MCF 10A (cell line): ENCODE results near the gene NR3C1. TPM values are rescaled to one million over a fixed set of nuclear protein-coding genes. Genes with fewer than 3 reads are reported as not detected.

Experiments used
- BruUV-seq: library from RNA; stranded (reverse); fragments of 400-500 nt; replicated peaks from 2 replicates; lab custom pipeline; 2021; lab: Mats Ljungman, UMichigan
- CTCF ChIA-PET: fragments of 300-600 bp; sonication (Branson Sonifier 250); formaldehyde crosslinking; extraction: SDS; loops from one replicate; lab custom pipeline; 2021; ENCODE audit warnings: antibody characterized with exemption, inconsistent platforms; lab: Yijun Ruan, JAX
- POLR2A ChIA-PET: fragments of 300-600, 350-650 bp; sonication (Branson Sonifier 250); formaldehyde crosslinking; extraction: SDS; loops from one replicate; lab custom pipeline; 2020; ENCODE audit warnings: antibody characterized with exemption, inconsistent platforms; lab: Yijun Ruan, JAX
- DNase-seq: peaks from one replicate; pipeline ENCODE4 v3.0.0-alpha.2; 2018; ENCODE audit not compliant: unreplicated experiment
- H3K27ac Mint-ChIP-seq: one replicate; pipeline ENCODE4 v1.8.0; 2022; ENCODE audit warnings: mild to moderate bottlenecking, low read depth, mixed read lengths; ENCODE audit not compliant: unreplicated experiment
- H3K27me3 Mint-ChIP-seq: one replicate; pipeline ENCODE4 v1.8.0; 2022; ENCODE audit warnings: mixed read lengths; ENCODE audit not compliant: insufficient read depth, unreplicated experiment
- H3K36me3 Mint-ChIP-seq: one replicate; pipeline ENCODE4 v1.8.0; 2022; ENCODE audit warnings: mild to moderate bottlenecking, moderate library complexity, mixed read lengths; ENCODE audit not compliant: insufficient read depth, unreplicated experiment
- H3K4me1 Mint-ChIP-seq: one replicate; pipeline ENCODE4 v1.8.0; 2022; ENCODE audit warnings: mixed read lengths; ENCODE audit not compliant: insufficient read depth, unreplicated experiment
- H3K4me3 Mint-ChIP-seq: one replicate; pipeline ENCODE4 v1.8.0; 2022; ENCODE audit warnings: mild to moderate bottlenecking, moderate library complexity, mixed read lengths; ENCODE audit not compliant: unreplicated experiment
- H3K9me3 Mint-ChIP-seq: one replicate; pipeline ENCODE4 v1.8.0; 2022; ENCODE audit warnings: mixed read lengths; ENCODE audit not compliant: unreplicated experiment
- CTCF ChIP-seq: fragments of 200-600 bp; IDR thresholded peaks from one replicate; pipeline ENCODE4 v1.8.0; 2022; ENCODE audit warnings: antibody characterized with exemption, mild to moderate bottlenecking; ENCODE audit not compliant: unreplicated experiment
- intact Hi-C: fragments of 100-400 bp; cut with micrococcal nuclease; formaldehyde crosslinking; loops from 2 replicates; pipeline ENCODE4 v1.14.1; 2022
- total RNA-seq: library from RNA; stranded (reverse); gene quantifications from 2 replicates; pipeline ENCODE4 v1.2.3, GENCODE V29; 2022

Gene NR3C1
- total RNA-seq, 1 experiment from 2014 or later: 92.9 TPM

GRCh38 chr5:143234162-143234842 lies 169.2 kb downstream of the NR3C1 start:
- intact Hi-C loops: no loop called here
- peaks cover 22% of the 10 kb centered on the region for H3K4me1 Mint-ChIP-seq
- TF ChIP-seq CTCF: no peak
- DNase-seq: no peak
- peaks cover 4% of the 10 kb centered on the region for H3K36me3 Mint-ChIP-seq
- H3K27ac Mint-ChIP-seq: no peak overlapping the region
- H3K9me3 Mint-ChIP-seq: no peaks in the 10 kb centered on the region
- no TSS peak for BruUV-seq
- no peaks in the 10 kb centered on the region for H3K27me3 Mint-ChIP-seq
- CTCF ChIA-PET: interaction anchor here (0.9 to 1.2 kb wide), 4 partner anchors 24 to 590 kb away, joined by 3 to 4 read pairs (median 4); no protein-coding TSS in a partner anchor
- H3K4me3 Mint-ChIP-seq: no peak overlapping the region
- POLR2A ChIA-PET: interaction anchor here (1.1 to 2.5 kb wide), 4 partner anchors 10 to 29 kb away, joined by 5 to 13 read pairs (median 6); no protein-coding TSS in a partner anchor

GRCh38 chr5:143233031-143233430 lies 170.5 kb downstream of the NR3C1 start:
- intact Hi-C loops: no loop called here
- ChIA-PET POLR2A (interaction anchor here (1.3 to 2.5 kb wide), 2 partner anchors 13 to 26 kb away, joined by 7 to 13 read pairs; no protein-coding TSS in a partner anchor), CTCF (interaction anchor here (0.7 kb wide), 1 partner anchor 582 kb away, joined by 4 read pairs; no protein-coding TSS in a partner anchor)
- Mint-ChIP-seq H3K27ac (no peak overlapping the region), H3K9me3 (no peaks in the 10 kb centered on the region), H3K4me1 (peaks cover 22% of the 10 kb centered on the region), H3K4me3 (no peak overlapping the region), H3K36me3 (peaks cover 4% of the 10 kb centered on the region), H3K27me3 (no peaks in the 10 kb centered on the region)
- DNase-seq: no peak
- no peak for TF ChIP-seq CTCF
- BruUV-seq: no TSS peak

- Mint-ChIP-seq H3K27ac (no peak overlapping the region), H3K4me1 (peaks cover 29% of the 10 kb centered on the region), H3K9me3 (no peaks in the 10 kb centered on the region), H3K36me3 (peaks cover 4% of the 10 kb centered on the region), H3K4me3 (no peak overlapping the region), H3K27me3 (no peaks in the 10 kb centered on the region)
- BruUV-seq: no TSS peak
- no peak for TF ChIP-seq CTCF
- no peak for DNase-seq
- intact Hi-C loops: no loop called here
- ChIA-PET POLR2A (interaction anchor here (1.3 to 1.5 kb wide), 3 partner anchors 7 to 25 kb away, joined by 3 to 7 read pairs (median 5); no protein-coding TSS in a partner anchor), CTCF (interaction anchor here (0.6 to 0.8 kb wide), 2 partner anchors 24 to 105 kb away, joined by 4 read pairs; no protein-coding TSS in a partner anchor)
Measured at GRCh38 chr5:143231973-143232812, 171.3 kb downstream of the NR3C1 start.
